ENCODE data around the gene PHYKPL.

The PHYKPL gene

DNA sequence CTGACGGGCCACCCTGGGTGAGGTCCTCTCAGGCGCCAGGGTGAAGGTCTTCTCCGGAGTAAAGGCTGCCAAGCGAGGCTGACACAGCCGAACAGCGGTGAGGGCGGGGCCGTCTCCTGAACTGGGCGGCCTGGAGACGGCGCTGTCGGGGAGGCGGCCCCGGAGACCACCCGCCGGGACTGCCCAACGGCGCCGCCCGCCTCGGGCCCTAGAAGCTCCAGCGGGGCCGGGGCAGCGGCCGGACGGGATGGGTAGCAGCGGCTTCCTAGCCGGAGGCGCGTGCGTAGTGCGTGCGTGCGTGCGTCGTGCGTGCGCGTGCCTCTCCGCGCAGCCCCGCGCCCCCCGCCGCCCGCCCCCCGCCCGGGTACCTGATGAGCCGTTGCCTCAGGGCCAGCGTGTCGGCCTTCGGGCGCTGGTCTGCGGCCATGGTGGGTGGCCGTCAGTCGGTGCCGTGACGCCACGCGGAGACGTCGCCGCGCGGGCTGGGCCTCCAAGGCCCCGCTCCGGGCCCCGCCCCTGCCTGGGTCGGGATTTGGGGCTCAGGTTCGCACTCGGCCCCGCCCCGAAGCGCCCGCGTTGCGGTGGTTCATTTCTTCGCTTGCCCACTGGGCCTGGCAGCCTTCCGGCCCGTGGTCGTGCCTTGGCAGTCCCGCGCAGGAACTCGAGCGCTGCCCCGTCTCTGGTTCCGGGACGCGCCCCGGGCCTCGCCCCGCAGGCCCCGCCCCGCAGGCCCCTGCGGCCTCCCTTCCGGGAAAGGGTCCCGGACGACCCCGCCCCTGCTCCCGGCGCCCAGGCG is at the start of gene PHYKPL:
TSS of gene PHYKPL (minus strand) at position 679 of the 796 bp plus-strand sequence. CDS start at position 427, 252 bp downstream.
- DNase-seq = peak; percentile 57 to 85 (median 71)

DNA sequence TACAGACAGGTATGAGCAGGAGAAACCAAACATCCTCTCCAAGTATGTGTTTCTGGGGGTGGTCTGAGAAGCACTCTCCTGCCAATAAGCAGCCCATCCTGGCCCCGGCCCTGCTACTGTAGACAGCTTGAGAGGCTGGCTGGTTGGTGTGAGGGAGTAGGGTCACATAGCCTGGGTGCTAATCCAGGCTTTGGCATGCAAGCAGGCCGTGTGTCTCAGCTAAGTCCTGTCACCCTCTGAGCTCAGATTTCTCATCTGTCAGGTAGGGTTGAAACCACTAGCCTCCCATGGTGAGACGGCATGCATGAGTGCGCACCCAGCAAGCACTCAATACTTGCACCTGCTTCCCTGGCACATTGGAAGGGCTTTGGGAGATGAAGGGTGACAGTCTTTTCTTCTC is 49.8 kb upstream of the PHYKPL start:
- no peak for DNase-seq

- no peak for DNase-seq
Observed at GRCh38 chr5:178281331-178281730, 48.7 kb upstream of the PHYKPL start.

DNA sequence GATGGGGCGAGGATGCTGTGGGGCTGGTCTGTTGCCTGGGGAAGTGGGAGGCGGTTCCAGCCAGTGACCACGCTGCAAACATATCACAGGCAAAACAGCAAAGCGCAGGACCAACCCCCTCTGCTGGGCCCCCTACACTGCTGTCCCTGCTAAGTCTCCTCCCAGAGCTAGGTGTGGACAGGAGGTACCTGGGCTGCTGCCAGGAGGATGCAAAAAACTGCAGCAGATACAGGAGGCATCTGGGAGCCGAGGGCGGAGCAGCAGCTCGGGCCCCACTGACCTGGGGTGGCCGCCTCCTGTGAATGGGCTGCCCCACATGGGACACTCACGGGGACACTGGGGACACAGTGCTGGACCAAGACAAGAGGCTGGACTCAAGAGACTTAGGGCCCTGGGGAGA is 48.0 kb upstream of the PHYKPL start:
- no peak for DNase-seq

DNA sequence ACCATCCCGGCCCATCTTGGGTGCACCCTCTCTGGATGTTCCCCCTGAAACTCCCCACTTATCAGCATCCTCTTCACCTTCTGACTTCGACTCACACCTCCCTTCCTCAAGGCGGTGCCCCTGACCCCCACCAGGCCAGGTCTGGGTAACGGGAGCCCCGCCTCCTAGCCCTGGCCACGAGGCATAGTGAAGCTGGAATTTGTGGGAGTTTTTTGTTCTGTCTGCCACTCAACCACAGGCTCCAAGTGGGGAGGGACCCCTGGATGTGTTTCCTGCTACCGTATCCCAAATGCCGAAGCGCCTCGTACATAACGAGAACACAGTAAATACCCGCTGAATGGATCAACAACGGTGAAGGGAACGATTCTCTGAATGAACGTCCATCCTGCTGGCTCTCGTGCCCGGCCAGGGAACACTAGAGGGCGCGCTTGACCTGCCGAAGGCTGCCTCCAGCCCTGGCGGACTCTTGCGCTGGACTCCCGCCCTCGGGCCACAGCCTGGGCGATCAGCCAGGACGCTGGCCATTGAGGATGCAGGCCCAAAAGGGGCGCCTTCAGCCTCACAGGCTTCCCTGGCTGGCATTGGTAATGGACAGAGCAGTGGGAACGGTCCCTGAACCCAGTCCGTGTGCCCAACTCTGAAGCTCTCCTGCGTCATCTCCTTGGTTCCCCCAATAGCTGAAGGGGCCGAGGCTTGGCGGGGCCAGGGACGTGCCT is 47.3 kb upstream of the PHYKPL start:
- DNase-seq = peak; percentile 88 to 94 (median 93)

DNA sequence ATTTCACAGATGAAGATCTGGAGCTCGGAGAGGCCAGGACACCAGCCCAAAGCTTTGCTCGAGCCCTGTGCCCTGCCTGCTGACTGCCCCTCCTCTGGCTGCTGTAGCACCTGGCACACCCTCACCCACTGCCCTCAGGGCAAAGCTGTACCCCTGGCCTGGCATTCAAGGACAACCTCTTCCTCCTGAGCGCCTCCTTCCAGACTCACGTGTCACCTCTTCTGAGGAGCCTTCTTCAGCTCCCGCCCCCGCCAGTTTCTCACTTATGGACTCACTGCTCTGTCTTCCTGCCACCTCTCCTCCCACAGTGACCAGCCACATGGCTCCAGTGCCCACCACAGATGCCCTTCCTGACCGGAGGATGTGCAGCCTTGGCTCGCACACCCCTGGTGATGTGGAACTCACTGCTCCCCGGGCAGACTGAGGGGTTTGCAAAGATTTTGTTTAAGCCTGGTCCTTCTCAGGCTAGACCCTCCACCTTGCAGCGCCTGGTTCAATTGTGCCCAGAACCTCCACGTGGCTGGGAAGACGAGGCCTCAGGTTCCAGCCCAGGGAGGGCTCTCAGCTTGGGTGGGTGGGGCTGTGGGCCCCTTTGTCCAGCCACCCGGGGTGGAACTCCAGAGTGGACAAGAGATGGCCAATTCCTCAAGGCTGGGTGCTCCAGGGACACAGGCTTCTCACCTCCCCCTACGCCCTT is 46.6 kb upstream of the PHYKPL start:
- no peak for DNase-seq

DNA sequence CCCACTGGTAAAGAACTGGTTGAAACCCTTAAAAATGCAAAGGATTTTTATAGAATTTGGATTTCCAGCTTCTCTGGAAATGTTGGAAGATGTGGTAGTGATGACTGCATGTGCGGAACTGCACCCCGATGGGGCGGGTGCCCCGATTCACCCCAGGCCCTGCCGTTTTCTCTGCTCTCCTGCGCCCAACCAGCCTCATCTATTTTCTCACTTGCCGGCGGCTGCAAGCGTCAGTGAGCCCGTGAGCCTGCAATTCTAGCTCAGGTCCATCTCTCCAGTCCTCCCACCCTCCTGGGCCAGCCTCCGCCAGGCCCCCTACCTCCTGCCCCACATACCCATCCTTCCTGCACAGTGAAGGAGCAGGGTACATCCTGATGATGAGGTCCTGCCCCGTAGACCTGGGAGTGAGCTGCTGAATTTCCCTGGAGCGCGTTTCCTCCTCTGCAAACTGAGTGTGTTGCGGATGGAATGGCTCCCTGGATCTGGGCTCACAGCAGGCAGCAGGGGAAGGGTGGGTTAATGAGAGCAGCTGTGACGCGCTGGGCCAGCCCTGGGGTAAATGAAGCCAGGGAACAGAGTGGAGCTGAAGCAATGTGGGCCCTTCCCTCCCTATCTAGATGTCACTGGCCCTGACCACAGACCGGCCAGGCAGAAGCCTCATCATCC is 45.9 kb upstream of the PHYKPL start:
- DNase-seq = no peak

DNA sequence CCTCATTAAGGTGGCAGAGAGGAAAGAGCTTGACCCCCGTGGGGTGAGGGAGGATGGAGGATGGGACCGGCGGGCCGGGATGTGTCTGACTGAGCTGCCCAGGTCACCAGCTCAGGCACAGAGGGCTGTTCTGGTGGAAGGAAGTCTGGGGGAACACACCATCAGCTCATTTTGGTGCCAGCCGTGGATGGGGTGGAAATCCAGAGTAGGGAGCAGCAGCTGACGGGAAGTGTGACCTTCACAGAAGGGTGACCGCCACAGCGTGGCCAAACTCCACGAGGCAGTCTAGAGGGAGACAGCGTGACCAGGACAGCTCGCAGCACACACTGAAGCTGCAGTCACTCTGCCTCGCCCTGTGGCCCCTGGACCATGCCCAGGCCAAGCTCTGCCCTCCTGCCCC is 45.3 kb upstream of the PHYKPL start:
- DNase-seq = no peak

- no peak for DNase-seq
Observed at GRCh38 chr5:178277346-178277745, 44.7 kb upstream of the PHYKPL start.

- DNase-seq = no peak
Observed at GRCh38 chr5:178274781-178275537, 42.4 kb upstream of the PHYKPL start.

GRCh38 chr5:178273665-178274541 is 41.3 kb upstream of the PHYKPL start:
- DNase-seq = no peak

DNA sequence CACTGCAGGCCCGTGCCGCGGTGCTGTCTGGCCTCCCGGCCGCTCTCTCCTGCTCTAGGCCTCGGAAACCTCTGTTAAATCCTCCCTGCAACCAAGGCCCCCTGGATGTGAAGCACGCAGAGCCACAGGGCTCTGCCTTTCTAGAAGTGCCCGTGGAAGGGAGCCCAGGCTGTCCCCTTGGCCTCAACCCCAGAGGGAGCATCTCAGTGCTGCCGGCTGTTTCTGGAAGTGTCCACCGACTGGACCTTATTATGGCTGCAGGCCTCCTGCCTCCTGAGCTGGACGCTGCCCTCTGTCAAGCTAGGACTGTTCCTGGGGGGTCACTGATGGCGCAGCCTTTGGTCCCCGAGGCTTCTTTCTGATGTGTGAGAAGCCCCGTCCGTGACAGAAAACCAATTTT is 40.4 kb upstream of the PHYKPL start:
- no peak for DNase-seq

DNA sequence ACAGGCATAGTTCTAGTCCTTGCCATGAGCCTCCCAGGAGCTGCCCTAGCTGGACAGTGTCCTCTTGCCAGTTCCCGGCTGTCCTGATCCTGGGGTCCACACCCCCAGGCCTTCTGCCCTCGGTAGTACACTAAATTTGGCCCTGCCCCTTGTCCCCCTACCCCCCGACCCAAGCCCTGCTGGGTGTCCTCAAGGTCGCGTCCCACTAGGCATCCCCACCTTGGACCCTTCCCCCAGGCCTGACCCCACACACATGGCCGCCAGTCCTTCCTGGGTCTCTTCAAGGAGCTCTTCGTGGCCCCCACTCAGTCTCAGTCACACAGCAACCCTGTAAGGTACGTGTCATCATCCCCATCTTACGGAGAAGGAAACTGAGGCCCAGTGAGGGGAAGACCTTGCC is 40.0 kb upstream of the PHYKPL start:
- DNase-seq = no peak

DNA sequence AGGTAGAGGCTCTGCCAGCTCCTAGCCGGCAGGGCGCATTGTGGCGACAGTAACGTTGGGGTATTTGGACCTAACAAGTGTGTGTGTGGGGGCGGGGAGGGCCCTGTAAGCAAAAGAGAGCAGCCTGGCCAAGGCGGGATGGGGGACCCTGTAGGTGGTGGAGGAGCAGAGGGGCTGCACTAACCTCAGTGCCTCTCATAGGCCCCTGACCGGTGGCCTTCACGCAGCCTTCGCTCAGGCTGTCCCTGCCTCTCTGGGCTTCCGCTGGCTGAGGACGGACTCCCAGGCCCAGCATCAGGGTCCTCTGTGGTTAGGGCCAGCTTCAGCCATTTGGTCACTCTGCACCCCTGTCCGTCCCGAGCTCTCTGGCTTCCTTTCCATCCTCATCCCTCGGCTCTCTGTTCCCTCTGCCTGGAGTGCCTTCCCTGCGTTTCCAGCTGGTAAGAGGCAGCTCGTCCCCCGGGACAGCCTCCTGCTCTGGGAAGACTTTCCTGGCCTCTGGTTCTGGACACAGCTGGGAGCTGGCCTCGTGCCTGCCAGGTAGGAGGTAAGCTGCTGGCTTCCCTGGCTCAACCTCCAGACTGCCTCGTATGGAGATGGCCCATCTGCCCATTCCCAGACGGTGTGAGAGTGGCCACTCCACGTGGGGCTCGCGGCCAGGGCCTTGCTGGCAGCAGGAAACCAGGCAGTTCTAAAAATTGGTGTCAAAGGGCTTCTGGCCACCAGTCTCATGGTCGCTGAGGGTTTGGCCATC is 39.3 kb upstream of the PHYKPL start:
- DNase-seq = no peak

GRCh38 chr5:178271231-178271630 is 38.6 kb upstream of the PHYKPL start:
- no peak for DNase-seq

GRCh38 chr5:178269499-178269898 is 36.9 kb upstream of the PHYKPL start:
- no peak for DNase-seq

DNA sequence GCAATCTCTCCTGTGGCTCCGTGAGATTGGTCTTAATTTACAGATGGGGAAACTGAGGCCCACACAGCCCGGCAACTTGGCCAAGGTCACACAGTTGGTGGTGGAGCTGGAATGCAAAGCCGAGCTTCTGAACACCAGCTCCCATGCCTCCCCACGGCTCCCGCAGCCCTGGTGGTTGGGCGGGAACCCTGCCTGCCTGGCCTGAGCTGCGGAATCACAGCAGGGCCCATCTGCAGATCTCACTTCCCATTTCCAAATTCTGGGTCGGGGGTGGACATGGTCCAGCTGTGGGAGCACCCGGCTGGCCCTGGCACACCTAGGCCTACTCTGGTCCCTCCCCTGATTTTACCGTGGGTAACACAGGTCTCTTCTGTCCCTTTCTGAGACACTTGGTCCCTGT is 35.3 kb upstream of the PHYKPL start:
- no peak for DNase-seq

DNA sequence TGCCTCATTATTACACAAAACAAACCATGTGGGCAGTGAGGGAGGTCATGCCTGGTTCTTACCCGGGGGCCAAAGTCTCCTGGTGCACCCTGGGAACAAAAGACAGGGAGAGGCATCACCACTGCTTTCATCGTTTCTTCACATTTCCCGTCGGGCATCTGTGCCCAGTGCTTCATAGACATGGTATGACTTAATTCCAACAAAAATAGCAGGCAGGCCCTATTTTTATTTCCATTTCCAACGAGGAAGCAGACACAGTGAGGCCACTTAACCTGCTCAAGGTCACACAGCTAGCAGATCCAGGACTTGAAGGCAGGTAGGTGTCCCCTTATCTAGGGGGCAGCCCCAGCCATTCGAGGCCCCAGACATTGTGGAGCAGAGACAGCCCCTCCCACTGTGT is 34.6 kb upstream of the PHYKPL start:
- DNase-seq = no peak

DNA sequence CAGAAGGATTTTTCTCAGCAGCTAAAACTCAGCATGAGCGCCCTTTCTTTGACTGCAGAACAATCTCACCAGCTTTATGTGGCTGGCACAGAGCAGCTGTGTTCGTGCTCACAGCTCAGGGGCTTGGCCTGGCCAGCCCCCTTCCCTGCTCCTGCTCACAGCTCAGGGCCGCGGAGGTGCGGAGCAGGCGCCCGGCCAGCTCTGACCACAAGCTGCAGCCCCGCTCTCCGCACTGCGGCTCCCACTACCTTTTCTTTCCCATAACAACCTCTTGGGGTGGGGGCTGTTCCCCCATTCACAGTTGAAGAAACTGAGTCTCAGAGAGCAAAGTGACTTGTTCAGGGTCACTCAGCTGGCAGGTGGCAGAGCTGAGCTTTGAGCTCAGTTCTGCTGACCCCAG is 34.0 kb upstream of the PHYKPL start:
- DNase-seq = no peak

- no peak for DNase-seq
Observed at GRCh38 chr5:178265746-178266145, 33.1 kb upstream of the PHYKPL start.

- DNase-seq = no peak
Observed at GRCh38 chr5:178264044-178264443, 31.4 kb upstream of the PHYKPL start.
